Measurements from ENCODE around the gene GRP. TPM values are rescaled to one million over a fixed set of nuclear protein-coding genes. Genes with fewer than 3 reads are reported as not detected.

The GRP gene
- total and polyA plus RNA-seq, 4 donors = not detected

DNA sequence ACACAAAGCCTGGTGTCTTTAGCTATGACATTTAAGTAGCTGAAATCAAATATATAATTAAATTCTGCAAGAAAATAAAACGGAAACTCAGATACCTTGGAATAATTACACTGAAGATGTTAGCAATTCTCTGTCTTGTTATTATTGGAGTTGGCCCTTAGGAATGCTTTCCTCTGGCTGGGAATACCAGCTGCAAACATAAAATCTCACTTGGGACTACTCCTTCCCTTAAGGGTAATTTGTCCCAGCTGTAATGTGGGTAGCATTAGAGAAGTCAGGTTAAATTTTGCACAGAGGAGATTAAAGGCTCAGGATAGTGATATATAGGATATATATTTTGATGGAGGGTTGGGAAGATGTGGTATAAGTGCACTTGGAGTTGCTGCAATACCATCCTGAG lies 37.3 kb upstream of the GRP start:
- no peaks in the 10 kb centered on the region for H3K4me1 ChIP-seq (ENCODE audit: control insufficient read depth in 4 of 4, insufficient read depth in 4 of 4, low read length in 3 of 4)
- H3K27ac ChIP-seq (ENCODE audit: low read depth in 1 of 2, low read length in 2 of 2) = no peak overlapping the region
- H3K36me3 ChIP-seq (ENCODE audit: control insufficient read depth in 4 of 4, insufficient read depth in 3 of 4, low read depth in 1 of 4, low read length in 3 of 4) = no peaks in the 10 kb centered on the region
- no peak overlapping the region for H3K9ac ChIP-seq (ENCODE audit: low read depth in 1 of 2, low read length in 2 of 2)
- peaks cover 0 to under 1% (median 0%) of the 10 kb centered on the region in 4 donors for H3K9me3 ChIP-seq (ENCODE audit: control insufficient read depth in 4 of 4, low read length in 3 of 4)
- H3K27me3 ChIP-seq (ENCODE audit: control insufficient read depth in 4 of 4, insufficient read depth in 4 of 4, low read length in 3 of 4) = peaks cover 0 to 2% (median 0%) of the 10 kb centered on the region in 4 donors
- WGBS = 90% methylated on average over 1 of the region's 1 CpG
- no peak for DNase-seq (ENCODE audit: low spot score)
- no peak for TF ChIP-seq FOXA2 (IDR thresholded peaks at IDR 0.05)
- TF ChIP-seq, protein P1, sequence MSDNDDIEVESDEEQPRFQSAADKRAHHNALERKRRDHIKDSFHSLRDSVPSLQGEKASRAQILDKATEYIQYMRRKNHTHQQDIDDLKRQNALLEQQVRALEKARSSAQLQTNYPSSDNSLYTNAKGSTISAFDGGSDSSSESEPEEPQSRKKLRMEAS (IDR thresholded peaks at IDR 0.05) = no peak
- no peak for TF ChIP-seq SP1 (IDR thresholded peaks at IDR 0.05)
- H3K4me3 ChIP-seq (ENCODE audit: low read depth in 1 of 3, low read length in 3 of 3) = no peak overlapping the region

DNA sequence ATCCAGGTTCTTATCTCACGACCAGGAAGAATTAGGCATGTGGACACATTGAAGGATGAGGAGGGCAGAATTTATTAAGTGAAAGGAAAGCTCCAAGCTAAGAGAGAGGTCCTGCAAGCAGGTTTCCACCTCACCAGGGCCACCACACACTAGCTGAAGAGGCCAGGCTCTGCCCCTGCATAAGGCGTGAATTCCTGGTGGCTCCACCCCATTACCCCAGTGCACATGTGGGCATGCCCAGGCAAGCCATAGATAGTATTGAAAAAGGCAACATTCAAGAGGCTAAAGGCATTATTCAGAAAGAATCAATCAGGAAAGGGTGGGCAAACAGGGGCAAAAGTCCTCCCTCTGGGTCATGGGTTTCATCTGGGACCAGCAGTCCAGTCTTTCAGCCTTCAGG lies 30.9 kb upstream of the GRP start:
- no peaks in the 10 kb centered on the region for H3K36me3 ChIP-seq (ENCODE audit: control insufficient read depth in 4 of 4, insufficient read depth in 3 of 4, low read depth in 1 of 4, low read length in 3 of 4)
- H3K9ac ChIP-seq (ENCODE audit: low read depth in 1 of 2, low read length in 2 of 2) = no peak overlapping the region
- no peak overlapping the region for H3K27ac ChIP-seq (ENCODE audit: low read depth in 1 of 2, low read length in 2 of 2)
- TF ChIP-seq, protein P2, sequence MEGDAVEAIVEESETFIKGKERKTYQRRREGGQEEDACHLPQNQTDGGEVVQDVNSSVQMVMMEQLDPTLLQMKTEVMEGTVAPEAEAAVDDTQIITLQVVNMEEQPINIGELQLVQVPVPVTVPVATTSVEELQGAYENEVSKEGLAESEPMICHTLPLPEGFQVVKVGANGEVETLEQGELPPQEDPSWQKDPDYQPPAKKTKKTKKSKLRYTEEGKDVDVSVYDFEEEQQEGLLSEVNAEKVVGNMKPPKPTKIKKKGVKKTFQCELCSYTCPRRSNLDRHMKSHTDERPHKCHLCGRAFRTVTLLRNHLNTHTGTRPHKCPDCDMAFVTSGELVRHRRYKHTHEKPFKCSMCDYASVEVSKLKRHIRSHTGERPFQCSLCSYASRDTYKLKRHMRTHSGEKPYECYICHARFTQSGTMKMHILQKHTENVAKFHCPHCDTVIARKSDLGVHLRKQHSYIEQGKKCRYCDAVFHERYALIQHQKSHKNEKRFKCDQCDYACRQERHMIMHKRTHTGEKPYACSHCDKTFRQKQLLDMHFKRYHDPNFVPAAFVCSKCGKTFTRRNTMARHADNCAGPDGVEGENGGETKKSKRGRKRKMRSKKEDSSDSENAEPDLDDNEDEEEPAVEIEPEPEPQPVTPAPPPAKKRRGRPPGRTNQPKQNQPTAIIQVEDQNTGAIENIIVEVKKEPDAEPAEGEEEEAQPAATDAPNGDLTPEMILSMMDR (IDR thresholded peaks at IDR 0.05; ENCODE audit: low read depth, low read length, missing input control) = no peak
- TF ChIP-seq EGR1 (IDR thresholded peaks at IDR 0.05; ENCODE audit: low read depth in 2 of 2) (no peak), GABPA (IDR thresholded peaks at IDR 0.05 in 1 of 2, conservative IDR thresholded peaks at IDR 0.05 in 1 of 2) (no peak), FOXA2 (IDR thresholded peaks at IDR 0.05) (no peak), TAF1 (conservative IDR thresholded peaks at IDR 0.05) (no peak), SP1 (IDR thresholded peaks at IDR 0.05) (no peak), JUND (IDR thresholded peaks at IDR 0.05) (no peak), YY1 (IDR thresholded peaks at IDR 0.05) (no peak), NR2F2 (IDR thresholded peaks at IDR 0.05) (no peak), HNF4A (conservative IDR thresholded peaks at IDR 0.05) (no peak), RXRA (IDR thresholded peaks at IDR 0.05) (no peak), RAD21 (IDR thresholded peaks at IDR 0.05) (no peak), HNF4G (IDR thresholded peaks at IDR 0.05) (no peak), FOXA1 (IDR thresholded peaks at IDR 0.05) (no peak)
- TF ChIP-seq, protein P1 (IDR thresholded peaks at IDR 0.05) = no peak
- TF ChIP-seq, protein P3, sequence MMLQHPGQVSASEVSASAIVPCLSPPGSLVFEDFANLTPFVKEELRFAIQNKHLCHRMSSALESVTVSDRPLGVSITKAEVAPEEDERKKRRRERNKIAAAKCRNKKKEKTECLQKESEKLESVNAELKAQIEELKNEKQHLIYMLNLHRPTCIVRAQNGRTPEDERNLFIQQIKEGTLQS (IDR thresholded peaks at IDR 0.05) = no peak
- TF ChIP-seq, protein P4, sequence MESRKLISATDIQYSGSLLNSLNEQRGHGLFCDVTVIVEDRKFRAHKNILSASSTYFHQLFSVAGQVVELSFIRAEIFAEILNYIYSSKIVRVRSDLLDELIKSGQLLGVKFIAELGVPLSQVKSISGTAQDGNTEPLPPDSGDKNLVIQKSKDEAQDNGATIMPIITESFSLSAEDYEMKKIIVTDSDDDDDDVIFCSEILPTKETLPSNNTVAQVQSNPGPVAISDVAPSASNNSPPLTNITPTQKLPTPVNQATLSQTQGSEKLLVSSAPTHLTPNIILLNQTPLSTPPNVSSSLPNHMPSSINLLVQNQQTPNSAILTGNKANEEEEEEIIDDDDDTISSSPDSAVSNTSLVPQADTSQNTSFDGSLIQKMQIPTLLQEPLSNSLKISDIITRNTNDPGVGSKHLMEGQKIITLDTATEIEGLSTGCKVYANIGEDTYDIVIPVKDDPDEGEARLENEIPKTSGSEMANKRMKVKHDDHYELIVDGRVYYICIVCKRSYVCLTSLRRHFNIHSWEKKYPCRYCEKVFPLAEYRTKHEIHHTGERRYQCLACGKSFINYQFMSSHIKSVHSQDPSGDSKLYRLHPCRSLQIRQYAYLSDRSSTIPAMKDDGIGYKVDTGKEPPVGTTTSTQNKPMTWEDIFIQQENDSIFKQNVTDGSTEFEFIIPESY (IDR thresholded peaks at IDR 0.05) = no peak
- TF ChIP-seq, protein P5, sequence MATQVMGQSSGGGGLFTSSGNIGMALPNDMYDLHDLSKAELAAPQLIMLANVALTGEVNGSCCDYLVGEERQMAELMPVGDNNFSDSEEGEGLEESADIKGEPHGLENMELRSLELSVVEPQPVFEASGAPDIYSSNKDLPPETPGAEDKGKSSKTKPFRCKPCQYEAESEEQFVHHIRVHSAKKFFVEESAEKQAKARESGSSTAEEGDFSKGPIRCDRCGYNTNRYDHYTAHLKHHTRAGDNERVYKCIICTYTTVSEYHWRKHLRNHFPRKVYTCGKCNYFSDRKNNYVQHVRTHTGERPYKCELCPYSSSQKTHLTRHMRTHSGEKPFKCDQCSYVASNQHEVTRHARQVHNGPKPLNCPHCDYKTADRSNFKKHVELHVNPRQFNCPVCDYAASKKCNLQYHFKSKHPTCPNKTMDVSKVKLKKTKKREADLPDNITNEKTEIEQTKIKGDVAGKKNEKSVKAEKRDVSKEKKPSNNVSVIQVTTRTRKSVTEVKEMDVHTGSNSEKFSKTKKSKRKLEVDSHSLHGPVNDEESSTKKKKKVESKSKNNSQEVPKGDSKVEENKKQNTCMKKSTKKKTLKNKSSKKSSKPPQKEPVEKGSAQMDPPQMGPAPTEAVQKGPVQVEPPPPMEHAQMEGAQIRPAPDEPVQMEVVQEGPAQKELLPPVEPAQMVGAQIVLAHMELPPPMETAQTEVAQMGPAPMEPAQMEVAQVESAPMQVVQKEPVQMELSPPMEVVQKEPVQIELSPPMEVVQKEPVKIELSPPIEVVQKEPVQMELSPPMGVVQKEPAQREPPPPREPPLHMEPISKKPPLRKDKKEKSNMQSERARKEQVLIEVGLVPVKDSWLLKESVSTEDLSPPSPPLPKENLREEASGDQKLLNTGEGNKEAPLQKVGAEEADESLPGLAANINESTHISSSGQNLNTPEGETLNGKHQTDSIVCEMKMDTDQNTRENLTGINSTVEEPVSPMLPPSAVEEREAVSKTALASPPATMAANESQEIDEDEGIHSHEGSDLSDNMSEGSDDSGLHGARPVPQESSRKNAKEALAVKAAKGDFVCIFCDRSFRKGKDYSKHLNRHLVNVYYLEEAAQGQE (IDR thresholded peaks at IDR 0.05) = no peak
- no peak overlapping the region for H3K4me3 ChIP-seq (ENCODE audit: low read depth in 1 of 3, low read length in 3 of 3)
- DNase-seq (ENCODE audit: low spot score) = no peak
- 88% methylated on average over 2 of the region's 2 CpGs for WGBS
- H3K27me3 ChIP-seq (ENCODE audit: control insufficient read depth in 4 of 4, insufficient read depth in 4 of 4, low read length in 3 of 4) = no peaks in the 10 kb centered on the region
- H3K9me3 ChIP-seq (ENCODE audit: control insufficient read depth in 4 of 4, low read length in 3 of 4) = peaks cover 0 to 3% (median 1%) of the 10 kb centered on the region in 4 donors
- no peaks in the 10 kb centered on the region for H3K4me1 ChIP-seq (ENCODE audit: control insufficient read depth in 4 of 4, insufficient read depth in 4 of 4, low read length in 3 of 4)
